ENCODE results near the gene PXN.
A peak's percentile ranks its signal among the peaks of the same experiment; 100 is the strongest.
"Not testable (repeated sequence)": the region's sequence is repeated elsewhere in the genome, so short reads cannot be mapped to it uniquely, and the experiment has no call there.

PXN gene

GRCh38 chr12:120259418-120260202 lies 5.9 kb downstream of the PXN start:
- Histone ChIP-seq H3K36me3 (replicated peaks) (peaks cover 13% of the 10 kb centered on the region), H3K27ac (no peak overlapping the region), H3K4me3 (ENCODE audit: low read depth, low read length) (no peak overlapping the region), H3K27me3 (replicated peaks) (no peaks in the 10 kb centered on the region)
- in situ Hi-C loops (cut with HindIII; ENCODE audit: low pct_ligation_motif_present, low sequenced_read_pairs), result no loop called here
- no peak for DNase-seq
- TF ChIP-seq, protein P1, sequence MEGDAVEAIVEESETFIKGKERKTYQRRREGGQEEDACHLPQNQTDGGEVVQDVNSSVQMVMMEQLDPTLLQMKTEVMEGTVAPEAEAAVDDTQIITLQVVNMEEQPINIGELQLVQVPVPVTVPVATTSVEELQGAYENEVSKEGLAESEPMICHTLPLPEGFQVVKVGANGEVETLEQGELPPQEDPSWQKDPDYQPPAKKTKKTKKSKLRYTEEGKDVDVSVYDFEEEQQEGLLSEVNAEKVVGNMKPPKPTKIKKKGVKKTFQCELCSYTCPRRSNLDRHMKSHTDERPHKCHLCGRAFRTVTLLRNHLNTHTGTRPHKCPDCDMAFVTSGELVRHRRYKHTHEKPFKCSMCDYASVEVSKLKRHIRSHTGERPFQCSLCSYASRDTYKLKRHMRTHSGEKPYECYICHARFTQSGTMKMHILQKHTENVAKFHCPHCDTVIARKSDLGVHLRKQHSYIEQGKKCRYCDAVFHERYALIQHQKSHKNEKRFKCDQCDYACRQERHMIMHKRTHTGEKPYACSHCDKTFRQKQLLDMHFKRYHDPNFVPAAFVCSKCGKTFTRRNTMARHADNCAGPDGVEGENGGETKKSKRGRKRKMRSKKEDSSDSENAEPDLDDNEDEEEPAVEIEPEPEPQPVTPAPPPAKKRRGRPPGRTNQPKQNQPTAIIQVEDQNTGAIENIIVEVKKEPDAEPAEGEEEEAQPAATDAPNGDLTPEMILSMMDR (IDR thresholded peaks at IDR 0.05; ENCODE audit: low read depth, low read length, missing control alignments), result no peak

DNA sequence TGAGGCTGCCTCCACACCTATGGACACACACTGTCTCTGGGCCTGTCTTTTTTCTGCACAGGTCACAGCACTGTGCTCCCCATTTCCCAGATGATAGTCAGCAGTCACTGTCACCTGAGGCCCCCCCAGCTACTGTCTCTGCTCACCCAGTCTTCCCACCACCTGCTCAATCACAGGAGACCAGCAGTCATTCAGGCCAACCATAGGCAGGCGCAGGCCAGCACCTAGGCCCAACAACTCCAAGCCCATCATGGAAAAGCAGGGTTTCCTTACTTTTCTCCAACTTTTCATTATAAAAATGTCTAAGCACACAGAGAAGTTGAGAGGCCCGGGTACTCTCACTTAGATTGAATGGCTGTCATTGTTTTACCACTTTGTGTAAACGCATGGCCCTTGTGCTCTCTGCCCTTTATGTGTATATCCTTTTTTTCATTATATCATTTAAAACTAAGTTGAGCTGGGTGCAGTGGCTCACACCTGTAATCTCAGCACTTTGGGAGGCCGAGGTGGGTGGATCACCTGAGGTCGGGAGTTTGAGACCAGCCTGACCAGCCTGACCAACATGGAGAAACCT lies 7.1 kb downstream of the PXN start:
- Histone ChIP-seq H3K27me3 (replicated peaks) (no peaks in the 10 kb centered on the region), H3K36me3 (replicated peaks) (peaks cover 18% of the 10 kb centered on the region), H3K4me3 (ENCODE audit: low read depth, low read length) (no peak overlapping the region), H3K27ac (no peak overlapping the region)
- no peak for DNase-seq
- TF ChIP-seq, protein P1 (IDR thresholded peaks at IDR 0.05; ENCODE audit: low read depth, low read length, missing control alignments), result no peak
- in situ Hi-C loops (cut with HindIII; ENCODE audit: low pct_ligation_motif_present, low sequenced_read_pairs), result no loop called here

DNA sequence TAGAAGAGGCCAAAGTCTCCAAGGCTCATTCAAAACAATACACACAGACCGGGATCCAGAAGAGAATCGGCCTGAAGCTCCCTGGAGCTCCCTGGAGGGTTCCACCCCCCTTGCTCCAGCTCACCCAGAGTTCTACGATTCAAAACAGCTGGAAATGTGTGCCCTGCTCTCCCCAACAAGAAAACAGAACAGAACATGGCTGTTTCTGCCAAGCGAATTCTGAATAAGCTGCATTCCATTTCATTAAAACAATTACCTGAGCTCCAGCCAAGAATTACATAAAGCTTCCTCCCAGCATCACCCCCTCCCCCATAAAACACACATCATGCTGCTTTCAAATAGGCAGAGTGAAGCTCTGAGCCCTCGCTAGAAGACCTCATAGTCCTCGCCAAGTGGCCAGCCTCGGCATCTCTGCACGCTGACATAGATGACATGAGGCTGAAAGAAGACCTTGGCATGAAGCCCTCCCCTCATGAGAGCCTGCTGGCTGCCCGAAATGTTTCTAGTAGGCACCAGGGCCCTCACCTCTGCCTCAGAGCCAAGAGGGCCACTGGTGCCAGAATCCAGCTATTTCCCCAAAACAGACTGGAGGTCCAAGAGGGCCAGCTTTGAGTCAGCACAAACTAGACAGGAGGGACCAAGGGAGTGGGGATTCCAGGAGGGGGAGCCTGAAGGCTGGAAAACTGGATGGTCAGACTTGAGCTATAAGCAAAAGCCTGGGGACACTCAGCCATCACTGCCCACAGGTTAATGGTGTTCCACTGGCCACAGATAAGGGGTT lies 8.3 kb downstream of the PXN start:
- H3K27me3 ChIP-seq (replicated peaks), result no peaks in the 10 kb centered on the region
- TF ChIP-seq, protein P1 (IDR thresholded peaks at IDR 0.05; ENCODE audit: low read depth, low read length, missing control alignments), result peak; percentile 24
- peak; percentile 89 for DNase-seq
- in situ Hi-C loops (cut with HindIII; ENCODE audit: low pct_ligation_motif_present, low sequenced_read_pairs), result no loop called here
- H3K4me3 ChIP-seq (ENCODE audit: low read depth, low read length), result no peak overlapping the region
- peaks cover 17% of the 10 kb centered on the region for H3K36me3 ChIP-seq (replicated peaks)
- peak overlapping the region; percentile 10 for H3K27ac ChIP-seq

DNA sequence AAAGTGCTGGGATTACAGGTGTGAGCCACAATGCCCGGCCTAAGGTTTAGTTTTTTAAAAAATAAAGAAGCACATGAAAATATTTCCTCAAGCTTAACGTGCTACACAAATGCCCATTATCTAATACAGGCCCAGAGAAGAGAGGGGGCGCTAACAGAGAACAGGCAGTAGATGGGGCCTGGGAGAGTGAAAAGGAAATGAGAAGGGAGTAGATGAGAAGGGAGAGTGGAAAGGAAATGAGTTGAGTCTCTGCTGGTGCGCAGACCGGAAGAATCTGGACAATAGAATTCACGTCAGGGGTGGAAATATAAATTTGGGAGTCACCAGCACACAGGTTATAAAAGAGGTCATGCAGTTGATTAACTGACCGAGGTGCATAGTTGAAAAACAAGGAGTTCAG lies 10.7 kb downstream of the PXN start:
- no peak overlapping the region for H3K4me3 ChIP-seq (ENCODE audit: low read depth, low read length)
- TF ChIP-seq, protein P1 (IDR thresholded peaks at IDR 0.05; ENCODE audit: low read depth, low read length, missing control alignments), result peak; percentile 18
- DNase-seq, result no peak
- H3K27me3 ChIP-seq (replicated peaks), result no peaks in the 10 kb centered on the region
- no peak overlapping the region for H3K27ac ChIP-seq
- peaks cover 24% of the 10 kb centered on the region for H3K36me3 ChIP-seq (replicated peaks)
- in situ Hi-C loops (cut with HindIII; ENCODE audit: low pct_ligation_motif_present, low sequenced_read_pairs), result no loop called here

- in situ Hi-C loops (cut with HindIII; ENCODE audit: low pct_ligation_motif_present, low sequenced_read_pairs); DNase-seq; H3K27me3 ChIP-seq (replicated peaks); H3K27ac ChIP-seq; H3K4me3 ChIP-seq (ENCODE audit: low read depth, low read length): not testable (repeated sequence)
- peaks cover 28% of the 10 kb centered on the region for H3K36me3 ChIP-seq (replicated peaks)
Measured at GRCh38 chr12:120253313-120253712, 12.2 kb downstream of the PXN start.
